Transverse colon (tissue), 4 donors: Measurements from ENCODE around the gene REC8.

ENCODE experiments used
- POLR2A ChIP-seq: fragments of 450-650 bp; IDR thresholded peaks from one replicate; pipeline ENCODE4 v1.6.1; 2016; ENCODE audit warnings: antibody characterized with exemption, mild to moderate bottlenecking, moderate library complexity
- POLR2AphosphoS5 ChIP-seq, 3 donors: sonication (generic); formaldehyde crosslinking; IDR thresholded peaks; one replicate each; pipeline ENCODE4 v1.6.1; 2016; ENCODE audit warnings: antibody characterized with exemption in 3 of 3
- TF ChIP-seq, protein P1 (sequence below), 5 experiments: fragments of 200-600 bp in 3 of 5; fragments of 450-650 bp in 2 of 5; sonication (generic) in 3 of 5; IDR thresholded peaks; 1 replicate in 2 of 5; 2 replicates in 3 of 5; pipeline ENCODE4 v1.5.1; 2016 to 2017; ENCODE audit warnings: antibody characterized with exemption in 5 of 5, inconsistent platforms in 3 of 5, mild to moderate bottlenecking in 2 of 5, moderate library complexity in 1 of 5

DNA sequence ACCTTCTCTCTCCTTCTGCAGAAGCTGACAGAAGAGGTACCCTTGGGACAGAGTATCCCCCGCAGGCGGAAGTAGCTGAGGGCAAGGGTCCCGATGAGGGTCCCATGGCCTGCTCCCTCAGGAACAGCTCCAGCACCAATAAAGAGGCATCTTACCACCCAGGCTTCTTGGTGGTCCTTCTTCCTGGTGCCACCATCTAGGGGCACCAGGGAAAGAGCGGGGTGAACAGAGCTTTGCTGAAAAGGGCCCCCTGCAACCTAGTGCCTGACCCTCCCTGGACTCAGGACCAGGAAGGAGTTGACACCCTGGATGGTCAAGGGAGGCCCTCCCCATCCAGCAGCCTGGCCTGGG is 11.4 kb upstream of the REC8 start:
- TF ChIP-seq, protein P1, sequence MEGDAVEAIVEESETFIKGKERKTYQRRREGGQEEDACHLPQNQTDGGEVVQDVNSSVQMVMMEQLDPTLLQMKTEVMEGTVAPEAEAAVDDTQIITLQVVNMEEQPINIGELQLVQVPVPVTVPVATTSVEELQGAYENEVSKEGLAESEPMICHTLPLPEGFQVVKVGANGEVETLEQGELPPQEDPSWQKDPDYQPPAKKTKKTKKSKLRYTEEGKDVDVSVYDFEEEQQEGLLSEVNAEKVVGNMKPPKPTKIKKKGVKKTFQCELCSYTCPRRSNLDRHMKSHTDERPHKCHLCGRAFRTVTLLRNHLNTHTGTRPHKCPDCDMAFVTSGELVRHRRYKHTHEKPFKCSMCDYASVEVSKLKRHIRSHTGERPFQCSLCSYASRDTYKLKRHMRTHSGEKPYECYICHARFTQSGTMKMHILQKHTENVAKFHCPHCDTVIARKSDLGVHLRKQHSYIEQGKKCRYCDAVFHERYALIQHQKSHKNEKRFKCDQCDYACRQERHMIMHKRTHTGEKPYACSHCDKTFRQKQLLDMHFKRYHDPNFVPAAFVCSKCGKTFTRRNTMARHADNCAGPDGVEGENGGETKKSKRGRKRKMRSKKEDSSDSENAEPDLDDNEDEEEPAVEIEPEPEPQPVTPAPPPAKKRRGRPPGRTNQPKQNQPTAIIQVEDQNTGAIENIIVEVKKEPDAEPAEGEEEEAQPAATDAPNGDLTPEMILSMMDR (IDR thresholded peaks at IDR 0.05) = no peak
- no peak for TF ChIP-seq POLR2A
- no peak for TF ChIP-seq POLR2AphosphoS5 (IDR thresholded peaks at IDR 0.05)
